GM19463 (cell line): ENCODE data around the gene C11orf91.
"Not testable (repeated sequence)": the region's sequence is repeated elsewhere in the genome, so short reads cannot be mapped to it uniquely, and the experiment has no call there.

Experiments used
- ATAC-seq: cut with Tn5 transposase; IDR thresholded peaks from one replicate; pipeline ENCODE4 v1.9.1; 2021; ENCODE audit warnings: mild to moderate bottlenecking, moderate library complexity; ENCODE audit not compliant: unreplicated experiment

C11orf91 gene

DNA sequence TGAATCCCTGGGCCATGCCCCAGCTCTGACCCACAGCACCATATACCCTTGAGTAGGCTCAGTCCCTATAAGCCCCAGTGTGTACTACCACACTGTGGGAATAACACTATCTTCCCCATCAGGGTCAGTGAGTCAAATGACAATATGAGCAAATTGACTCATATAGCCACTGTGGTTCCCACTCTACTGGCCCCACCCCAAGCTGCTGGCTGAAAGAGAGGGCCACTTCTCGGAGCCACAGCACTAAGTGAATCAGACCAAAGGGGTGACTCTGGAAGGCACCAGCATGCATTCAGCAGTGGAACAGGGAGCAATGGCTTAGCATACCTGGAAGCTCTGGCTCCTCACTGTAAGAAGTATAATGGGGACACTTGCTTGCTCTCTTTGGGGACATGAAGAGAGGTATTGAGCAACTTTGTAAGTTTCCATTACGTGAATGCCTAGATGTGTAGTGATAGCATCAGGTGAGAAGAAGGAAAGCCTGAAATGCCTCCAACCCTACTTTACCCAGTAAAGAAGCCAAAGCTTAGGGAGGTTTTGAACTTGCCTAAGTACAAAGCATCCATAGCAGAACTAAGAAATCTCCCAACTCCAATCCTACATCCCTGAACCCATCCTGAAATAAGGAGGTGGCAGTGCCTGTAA lies 22.1 kb upstream of the C11orf91 start:
- ATAC-seq = peak; percentile 92

DNA sequence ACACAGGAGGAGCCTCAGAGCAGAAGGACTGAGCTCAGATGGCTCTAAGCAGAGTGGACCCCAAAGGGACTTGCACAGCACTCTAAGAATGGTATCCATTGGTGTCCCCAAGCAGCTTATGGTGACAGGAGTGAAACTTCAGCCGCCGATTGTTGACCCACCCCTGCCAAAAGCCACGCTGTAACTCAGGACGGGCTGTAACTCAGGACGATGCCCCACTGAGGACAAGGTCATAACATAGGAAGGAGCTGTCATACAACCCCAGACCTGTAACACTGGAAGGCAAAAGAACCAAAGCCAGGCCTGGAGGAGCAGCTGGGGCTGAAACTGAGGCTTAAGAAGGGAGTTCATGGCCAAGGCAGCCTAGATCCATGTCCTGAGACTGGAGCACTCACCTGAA lies 21.4 kb upstream of the C11orf91 start:
- no peak for ATAC-seq

DNA sequence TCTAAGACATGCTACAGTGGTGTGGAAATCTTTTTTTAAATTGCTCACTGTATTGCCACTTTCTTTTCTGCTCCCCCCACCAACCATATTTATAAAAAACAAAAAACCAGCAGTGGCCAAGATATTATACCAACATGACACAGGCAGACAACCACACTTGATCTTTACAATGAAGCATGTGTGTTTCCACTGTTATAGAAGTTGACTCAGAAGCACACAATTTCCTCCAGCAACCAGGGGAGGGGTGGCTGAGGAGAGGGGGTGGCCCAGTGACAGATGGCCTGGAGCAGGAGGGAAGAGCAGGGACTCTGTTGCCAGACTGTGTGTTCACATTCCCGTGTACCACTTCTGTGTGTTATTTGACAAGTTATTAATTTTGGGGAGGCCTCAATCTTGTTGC lies 20.8 kb upstream of the C11orf91 start:
- ATAC-seq = no peak

DNA sequence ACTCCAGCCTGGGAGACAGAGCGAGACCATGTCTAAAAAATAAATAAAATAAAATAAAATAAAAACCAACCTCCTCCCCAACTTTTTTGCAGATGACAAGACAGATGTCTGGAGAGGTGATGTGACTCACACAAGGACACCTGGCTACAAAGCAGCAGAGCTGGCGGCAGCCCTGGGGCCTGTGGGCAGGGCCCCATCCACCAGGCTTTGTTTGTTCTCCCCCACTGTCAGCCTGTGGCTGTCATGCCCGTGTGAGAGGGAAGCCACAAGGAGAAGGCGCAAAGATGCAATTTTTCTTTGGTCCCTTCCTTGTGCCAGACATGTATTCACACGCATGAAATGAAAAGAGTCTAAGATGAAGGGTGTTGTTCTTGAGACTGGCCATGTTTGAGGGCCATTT lies 19.0 kb upstream of the C11orf91 start:
- ATAC-seq = no peak

DNA sequence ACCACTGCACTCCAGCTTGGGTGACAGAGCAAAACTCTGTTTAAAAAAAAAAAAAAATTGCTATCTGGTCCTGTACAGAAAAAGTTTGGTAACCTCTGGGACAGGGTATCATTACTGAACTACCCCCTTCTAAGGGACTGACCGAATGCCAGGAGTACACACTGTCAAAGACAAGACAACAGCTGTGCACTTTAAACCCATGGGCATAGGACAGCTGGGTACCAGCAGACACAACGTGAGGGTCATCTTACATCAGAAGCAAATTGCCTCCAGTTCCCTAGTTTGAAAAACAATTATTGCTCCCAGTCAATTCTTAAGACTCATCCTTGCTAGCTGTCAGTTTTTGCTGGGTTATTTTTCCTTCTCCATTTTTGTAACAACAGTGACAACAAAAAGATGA lies 17.8 kb upstream of the C11orf91 start:
- ATAC-seq = no peak

DNA sequence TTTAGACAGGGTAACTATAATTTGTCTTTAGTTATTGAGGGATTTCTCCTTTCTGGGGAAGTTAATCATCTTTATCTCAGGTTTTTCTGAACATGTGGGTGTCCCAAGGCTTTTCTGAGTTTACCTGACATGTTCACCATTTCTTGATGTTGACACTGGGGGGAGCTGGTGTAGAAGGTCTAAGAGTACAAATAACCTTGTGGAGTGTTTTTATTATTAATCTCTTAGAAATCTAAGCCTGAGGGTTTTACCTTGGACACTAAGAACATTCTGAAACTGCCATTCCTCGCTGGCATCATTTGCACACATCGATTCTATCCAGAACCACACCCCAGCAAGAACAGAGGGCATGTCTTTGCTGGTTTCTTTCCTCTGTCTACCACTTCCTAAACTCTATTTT lies 15.6 kb upstream of the C11orf91 start:
- no peak for ATAC-seq

DNA sequence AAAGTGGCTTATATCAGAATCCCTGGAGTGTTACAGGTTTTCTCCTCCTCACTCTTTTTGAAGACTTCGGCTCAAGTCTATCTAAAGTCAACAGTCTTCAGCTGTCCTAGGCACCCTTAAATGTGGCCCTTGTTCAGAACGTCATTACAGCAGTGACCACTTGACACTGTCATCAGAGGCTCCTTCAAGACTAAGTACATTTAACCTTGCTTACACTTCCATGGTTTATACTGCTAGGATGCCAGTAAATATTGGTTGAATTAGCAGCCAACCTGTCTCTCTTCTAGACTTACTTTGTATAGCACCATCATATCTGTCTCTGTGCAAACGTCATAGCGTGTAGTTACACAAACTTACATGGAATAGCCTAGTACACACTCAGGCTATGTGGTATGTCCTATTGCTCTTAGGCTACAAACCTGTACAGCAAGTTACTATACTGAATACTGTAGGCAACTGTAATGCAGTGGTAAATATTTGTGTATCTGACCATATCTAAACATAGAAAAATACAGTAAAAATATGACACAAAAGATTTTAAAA lies 13.3 kb upstream of the C11orf91 start:
- ATAC-seq = no peak

DNA sequence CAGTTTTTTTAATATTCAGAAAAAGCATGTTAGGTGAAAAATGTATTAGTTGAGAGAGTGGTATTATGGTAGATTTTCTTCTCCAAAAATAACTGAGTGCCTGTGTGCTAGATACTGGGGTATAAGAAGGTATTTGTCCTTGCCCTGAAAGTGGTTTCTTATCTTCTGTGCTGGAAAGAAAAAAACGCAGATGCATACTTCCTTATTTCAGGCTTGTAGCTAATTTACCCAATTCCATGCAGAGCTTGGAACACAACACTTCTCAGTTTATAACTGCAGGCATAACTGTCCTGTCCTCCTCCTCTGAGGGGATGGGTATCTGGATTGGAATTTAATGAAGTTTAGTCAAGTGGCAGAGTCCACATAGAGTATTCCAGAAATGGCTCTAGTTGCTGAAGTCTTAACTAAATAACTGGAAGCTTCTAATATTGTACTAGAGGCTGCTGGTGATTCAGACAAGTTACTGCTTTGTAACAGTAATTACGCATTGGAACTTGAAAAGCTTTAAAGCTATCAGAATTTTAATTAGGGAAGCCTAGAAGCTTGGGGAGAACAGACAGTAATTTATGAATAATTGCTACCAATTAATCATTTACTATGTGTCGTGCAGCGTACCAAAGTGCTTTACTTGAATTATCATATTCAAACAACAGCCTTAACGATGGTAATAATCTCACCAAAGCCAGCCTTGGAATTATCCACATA lies 12.7 kb upstream of the C11orf91 start:
- no peak for ATAC-seq

DNA sequence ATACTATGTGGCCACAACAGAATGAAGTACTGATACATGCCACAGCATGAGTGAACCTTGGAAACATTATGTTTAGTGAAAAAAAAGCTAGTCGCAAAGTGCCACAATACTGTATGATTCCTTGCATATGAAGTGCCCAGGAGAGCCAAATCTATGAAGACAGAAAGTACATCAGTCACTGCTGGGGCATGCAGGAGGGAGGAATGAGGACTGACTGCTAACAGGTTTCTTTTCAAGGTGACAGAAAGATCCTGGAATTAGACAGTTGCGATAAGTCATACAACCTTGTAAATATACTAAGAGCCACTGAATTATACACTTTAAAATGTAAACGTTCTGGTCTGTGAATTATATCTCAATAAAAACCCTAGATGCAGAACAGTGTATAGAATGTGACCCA lies 11.8 kb upstream of the C11orf91 start:
- ATAC-seq = no peak

DNA sequence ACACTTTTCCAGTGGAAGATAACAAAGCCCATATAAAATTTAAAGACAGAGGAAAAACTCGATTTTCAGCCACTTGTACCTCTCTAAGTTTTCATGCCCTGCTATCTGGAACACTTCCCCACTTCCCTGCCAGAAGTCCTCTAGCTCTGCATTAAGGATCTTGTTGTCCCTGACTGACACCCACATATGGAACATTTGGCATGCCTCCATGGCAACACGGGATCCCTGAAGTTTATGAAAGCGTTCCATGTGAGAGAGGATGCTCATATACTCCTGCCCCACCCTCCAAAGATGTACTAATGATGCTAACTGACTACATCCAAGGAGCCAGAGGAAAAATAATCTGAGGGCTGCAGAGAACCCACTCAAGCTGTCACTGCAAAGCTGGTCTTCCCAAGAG lies 8.8 kb upstream of the C11orf91 start:
- no peak for ATAC-seq

DNA sequence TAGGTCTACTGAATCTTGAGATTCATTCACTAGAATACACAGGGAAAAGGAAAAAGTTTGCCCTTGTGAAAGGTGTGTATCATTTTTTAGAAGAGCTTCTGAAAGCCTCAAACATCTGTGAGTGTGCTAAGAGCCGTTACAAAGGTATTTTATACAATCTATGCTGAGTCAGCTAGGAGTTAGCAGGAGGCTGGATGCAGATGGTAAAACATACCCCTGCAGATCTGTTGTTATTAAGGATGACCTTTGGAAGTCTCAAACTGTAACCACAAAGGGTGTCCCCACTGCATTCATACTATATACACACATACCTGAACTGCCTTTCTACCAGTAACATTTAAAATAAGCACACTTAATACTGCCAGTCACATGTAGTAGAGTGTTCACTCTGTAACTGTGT lies 8.4 kb upstream of the C11orf91 start:
- no peak for ATAC-seq

DNA sequence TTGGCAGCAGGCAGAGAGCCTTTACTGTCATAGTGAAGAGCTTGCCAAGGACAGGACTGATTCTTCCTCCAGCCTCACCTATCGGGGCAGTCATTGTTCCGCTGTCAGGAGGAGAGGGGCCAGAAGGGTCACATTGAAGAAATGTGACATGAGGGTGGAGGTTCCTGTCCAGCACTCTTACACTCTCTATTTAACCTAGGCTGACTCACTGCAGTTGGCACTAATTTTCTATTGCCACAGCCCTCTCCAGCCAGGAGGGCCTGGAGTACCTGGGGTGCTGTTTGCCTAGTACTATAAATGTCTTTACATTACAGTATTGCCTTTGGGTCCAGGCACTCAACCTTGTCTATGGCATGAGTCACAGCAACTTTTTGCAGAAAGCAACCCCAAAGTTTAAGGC lies 7.2 kb upstream of the C11orf91 start:
- ATAC-seq = not testable (repeated sequence)

DNA sequence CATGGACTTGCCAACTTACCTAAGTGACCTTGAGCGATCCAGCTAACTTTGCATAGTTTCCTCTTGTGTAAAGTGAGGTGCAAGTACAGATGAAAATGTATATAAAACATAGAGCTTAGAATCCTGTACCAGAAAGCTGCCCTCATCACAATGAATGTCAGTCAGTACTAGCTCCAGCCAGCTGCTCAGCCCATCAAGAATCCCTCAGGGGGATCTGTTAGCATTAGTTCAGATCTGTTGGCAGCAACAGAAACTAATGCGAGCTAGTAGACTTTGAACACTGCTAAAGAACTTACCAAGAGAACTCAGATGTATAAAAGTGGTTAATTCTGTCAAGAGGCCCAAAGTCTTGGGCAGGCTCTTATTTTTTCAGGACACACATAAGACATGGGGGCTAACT lies 6.3 kb upstream of the C11orf91 start:
- no peak for ATAC-seq

DNA sequence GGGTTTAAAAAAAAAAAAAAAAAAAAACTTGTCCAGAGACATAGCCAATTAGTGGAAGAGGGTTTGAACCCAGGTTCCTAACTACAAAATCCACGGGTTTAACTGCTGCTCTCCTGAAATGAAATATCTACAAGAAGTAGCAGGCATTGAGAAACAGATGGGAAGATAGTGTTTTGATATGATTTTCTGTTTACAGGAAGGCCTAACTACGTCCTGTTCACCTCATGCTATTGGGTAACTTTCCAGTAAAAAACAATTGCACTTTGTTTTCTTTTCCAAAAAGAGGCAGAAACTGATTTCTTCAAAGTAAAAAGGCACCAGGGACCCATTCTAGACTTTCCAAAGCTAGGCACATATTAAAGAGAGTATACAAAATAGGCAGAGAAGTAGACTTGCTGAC lies 5.9 kb upstream of the C11orf91 start:
- ATAC-seq = no peak

DNA sequence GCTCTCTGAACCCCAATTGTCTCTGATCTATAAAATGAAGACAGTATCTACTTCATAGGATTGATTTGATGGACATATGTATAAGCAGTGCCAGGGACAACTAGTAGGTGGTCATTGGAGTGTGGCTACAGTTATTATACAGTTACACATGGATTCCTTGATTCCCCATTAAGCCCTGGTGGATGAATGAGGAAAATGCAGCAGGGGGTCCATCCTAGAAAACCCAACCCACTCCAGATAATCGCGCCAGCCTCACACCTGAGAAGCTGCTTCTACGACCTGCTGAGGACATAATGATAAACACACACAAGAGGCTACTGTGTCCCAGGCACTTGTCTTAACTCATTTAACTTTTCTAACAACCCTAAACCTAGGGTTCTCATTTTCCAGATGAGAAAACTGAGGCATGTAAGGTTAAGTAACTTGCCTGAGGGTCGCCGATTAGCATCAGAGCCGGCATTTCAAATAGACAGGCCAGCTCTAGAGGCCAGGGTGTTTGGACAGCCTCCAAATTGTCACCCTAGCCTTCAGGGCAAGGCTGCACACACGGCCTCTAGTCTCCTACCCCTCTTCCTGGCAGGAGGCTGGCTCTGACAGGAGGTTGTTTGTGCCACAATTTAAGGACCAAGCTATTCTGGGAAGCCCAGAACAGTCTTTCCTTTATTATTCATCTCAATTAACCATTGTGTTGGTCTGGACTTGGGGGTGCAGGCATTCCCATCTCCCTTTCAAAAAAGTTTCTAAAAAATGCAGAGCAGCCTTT lies 3.8 kb upstream of the C11orf91 start:
- ATAC-seq = no peak

DNA sequence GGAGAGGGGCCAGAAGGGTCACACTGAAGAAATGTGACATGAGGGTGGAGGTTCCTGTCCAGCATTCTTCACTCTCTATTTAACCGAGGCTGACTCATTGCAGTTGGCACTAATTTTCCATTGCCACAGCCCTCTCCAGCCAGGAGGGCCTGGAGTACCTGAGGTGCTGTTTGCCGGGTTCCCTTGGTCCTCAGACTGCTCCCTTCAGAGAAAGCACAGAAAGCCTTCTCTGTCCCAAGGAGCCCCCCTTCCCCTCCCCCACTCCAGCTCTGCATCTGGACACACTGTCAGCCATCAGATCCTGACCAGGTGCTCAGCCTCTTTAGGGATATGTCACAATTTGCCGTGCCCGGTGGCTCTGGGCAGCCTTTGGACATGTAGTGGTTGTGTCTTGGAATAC lies 3.2 kb upstream of the C11orf91 start:
- no peak for ATAC-seq

DNA sequence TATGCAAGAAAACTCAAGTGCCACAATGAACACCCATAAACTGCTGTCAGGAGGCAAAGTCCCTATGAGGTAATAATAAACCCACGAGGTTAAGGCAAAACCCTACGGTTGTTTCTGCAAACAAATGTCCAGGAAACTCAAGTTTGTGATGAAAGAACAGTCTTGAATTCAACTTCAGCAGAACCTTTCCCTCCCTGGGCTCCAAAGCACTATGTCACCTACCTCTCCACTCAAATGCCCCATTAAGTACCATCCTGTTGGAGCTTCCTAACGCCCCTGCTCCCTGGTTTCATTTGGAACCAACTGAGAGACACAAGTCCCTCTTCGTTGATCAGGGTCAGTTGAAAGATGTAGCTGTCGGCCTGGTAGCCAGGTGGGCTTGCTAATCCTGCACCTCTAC lies 2.6 kb upstream of the C11orf91 start:
- ATAC-seq = no peak

DNA sequence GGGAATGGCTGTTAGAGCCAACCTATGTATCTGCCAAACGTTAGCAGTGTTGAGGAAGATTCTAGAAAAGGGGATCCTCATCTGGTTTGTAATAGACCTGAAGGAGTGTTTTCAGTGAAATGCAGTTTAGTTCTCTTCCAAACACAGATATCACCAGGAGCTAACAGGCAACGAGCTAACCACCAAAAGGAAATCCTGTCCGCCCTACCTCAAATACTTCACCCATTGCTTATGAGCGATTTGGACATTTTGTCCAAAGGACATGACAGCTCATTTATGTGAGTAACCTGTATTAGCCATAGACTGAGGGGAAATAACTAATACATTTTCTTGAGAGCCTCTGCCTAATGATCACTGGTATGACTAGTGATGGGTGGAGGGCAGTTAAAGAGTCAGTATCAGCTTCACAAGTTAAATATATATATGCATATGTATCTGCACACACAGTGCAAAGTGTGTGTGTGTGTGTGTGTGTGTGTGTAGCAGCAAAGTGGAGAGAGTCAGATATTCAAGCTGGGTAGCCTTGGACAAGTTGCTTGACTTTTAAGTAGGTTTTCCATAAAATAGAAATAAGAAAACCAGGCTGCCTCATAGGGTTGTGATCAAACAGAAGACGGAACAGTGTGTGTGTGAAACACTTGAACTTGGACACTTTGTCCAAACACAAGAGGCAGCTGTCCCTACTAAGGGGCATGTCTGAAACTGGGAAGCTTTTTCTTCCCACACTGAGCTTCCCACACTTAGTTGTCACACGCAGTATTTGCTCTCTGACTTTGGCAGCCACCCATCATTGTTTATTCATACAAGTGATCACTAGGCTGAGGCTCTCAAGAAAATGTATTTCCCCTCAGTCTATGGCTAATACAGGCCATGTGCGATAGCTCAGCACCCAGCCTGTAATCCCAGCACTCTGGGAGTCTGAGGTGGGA lies 940 bp upstream of the C11orf91 start:
- ATAC-seq = no peak

DNA sequence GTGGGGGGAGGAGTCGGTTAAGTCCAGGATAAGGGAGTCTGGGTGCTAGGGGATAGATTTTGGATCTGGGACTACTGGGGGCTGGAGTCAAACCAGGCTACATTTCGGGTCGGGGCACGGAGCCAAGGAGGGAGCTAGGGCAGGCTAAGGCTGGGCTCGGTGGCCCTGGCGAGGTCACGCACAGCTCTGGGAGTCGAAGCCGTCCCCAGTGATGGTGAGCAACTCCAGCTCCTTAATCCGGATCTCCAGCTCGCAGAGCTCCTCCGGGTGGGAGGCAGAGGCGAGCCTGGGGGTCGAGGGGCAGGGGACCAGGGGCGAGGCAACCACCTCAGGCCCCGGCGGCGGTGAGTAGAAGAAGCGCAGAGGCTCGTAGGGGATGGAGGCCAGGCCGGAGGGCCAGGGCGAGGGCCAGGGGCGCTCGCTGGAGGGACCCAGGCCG lies 544 bp downstream of the C11orf91 start:
- ATAC-seq = no peak

DNA sequence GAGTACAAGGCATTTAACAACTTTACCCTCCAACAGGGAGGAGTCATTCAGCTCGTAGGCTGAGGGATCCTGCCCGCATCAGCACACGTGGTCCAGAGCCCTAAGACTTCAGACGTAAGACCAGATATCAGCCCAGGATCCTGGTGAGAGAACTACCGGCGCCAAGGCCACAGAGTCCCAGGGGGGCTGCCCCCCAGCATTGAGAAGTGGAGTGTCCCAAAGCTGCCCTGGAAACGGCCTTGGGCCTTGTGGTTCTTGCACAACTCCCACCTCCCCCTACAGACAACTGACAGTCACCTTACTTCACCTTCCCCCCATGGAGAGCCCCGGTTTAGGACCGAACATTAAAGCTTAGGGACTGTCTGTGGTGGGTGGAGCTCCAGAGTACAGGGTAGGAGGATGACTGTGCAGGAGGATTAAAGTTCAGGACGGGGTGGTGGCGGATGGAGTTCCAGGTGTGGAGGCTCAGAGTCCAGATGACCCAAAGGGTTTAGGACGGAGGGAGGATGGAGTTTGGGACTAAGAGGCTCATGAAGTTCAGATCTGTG lies 1.0 kb downstream of the C11orf91 start:
- no peak for ATAC-seq
